Vagina (tissue), 2 donors: ENCODE measurements around the gene COL23A1. TPM values are rescaled to one million over a fixed set of nuclear protein-coding genes. Genes with fewer than 3 reads are reported as not detected.
A peak's percentile ranks its signal among the peaks of the same experiment; 100 is the strongest.

Experiments
- DNase-seq, 2 donors: peaks; one replicate each; pipeline ENCODE4 v3.0.0-alpha.2; 2017; ENCODE audit errors: extremely low spot score in 2 of 2
- H3K27ac ChIP-seq: fragments of 200-600 bp; sonication (generic); one replicate; pipeline ENCODE4 v1.5.1; 2019
- H3K27me3 ChIP-seq: fragments of 200-600 bp; sonication (generic); one replicate; pipeline ENCODE4 v1.5.1; 2019
- H3K36me3 ChIP-seq, 2 donors: fragments of 200-600 bp; sonication (generic); one replicate each; pipeline ENCODE4 v1.5.1; 2017 to 2019
- H3K4me1 ChIP-seq: fragments of 200-600 bp; sonication (generic); one replicate; pipeline ENCODE4 v1.5.1; 2019
- H3K4me3 ChIP-seq, 2 donors: fragments of 200-600 bp; sonication (generic); 1 replicate in 1 of 2; 2 replicates in 1 of 2; pipeline ENCODE4 v1.5.1; 2016 to 2019
- H3K9me3 ChIP-seq: fragments of 200-600 bp; sonication (generic); one replicate; pipeline ENCODE4 v1.5.1; 2019
- POLR2A ChIP-seq, 2 donors: fragments of 450-650 bp; IDR thresholded peaks; one replicate each; pipeline ENCODE4 v1.6.1; 2017; ENCODE audit warnings: antibody characterized with exemption in 2 of 2, mild to moderate bottlenecking in 2 of 2, moderate library complexity in 2 of 2
- POLR2AphosphoS5 ChIP-seq, 2 donors: sonication (generic); formaldehyde crosslinking; IDR thresholded peaks; one replicate each; pipeline ENCODE4 v1.9.0; 2017; ENCODE audit warnings: antibody characterized with exemption in 2 of 2, mild to moderate bottlenecking in 2 of 2, low read depth in 1 of 2; ENCODE audit not compliant: insufficient read depth in 1 of 2
- intact Hi-C: fragments of 100-400 bp; cut with DNase I; formaldehyde crosslinking; loops from one replicate; pipeline ENCODE4 v1.15.1; 2023
- total RNA-seq: library from RNA; depleted of rRNA; stranded (reverse); fragments of >200 nt; gene quantifications from one replicate; pipeline ENCODE4 v1.2.3, GENCODE V29; 2016
- TF ChIP-seq, protein P1 (sequence below), 3 experiments: fragments of 450-650 bp in 2 of 3; fragments of 200-600 bp in 1 of 3; sonication (generic) in 1 of 3; IDR thresholded peaks; one replicate each; pipeline ENCODE4 v1.5.1; 2017 to 2019; ENCODE audit warnings: antibody characterized with exemption in 3 of 3, mild to moderate bottlenecking in 2 of 3, moderate library complexity in 2 of 3

Gene COL23A1
- total RNA-seq, 1 donor from 2014 or later, result 3.7 TPM

DNA sequence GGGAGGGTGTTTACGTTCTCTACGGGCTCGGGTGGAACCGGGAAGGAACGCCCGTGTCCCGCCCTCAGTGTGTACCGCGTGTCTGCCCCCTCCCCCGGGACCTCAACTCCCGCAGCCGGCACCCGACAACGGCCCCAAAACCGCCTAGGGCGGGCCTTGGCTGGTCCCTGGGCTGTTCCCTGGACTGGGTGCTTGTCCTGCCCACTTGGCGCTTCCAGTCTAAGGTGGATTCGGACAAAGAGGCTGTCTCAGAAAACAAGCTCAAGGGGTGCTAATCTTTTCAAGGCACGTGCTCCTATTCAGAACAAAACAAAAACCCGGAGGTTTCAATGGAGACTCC is 37.0 kb upstream of the COL23A1 start:
- Histone ChIP-seq H3K27me3 (no peaks in the 10 kb centered on the region), H3K4me1 (peaks cover 32% of the 10 kb centered on the region), H3K36me3 (peaks cover 0 to 9% of the 10 kb centered on the region in 2 donors), H3K9me3 (no peaks in the 10 kb centered on the region), H3K27ac (peak overlapping the region; percentile 96), H3K4me3 (peak overlapping the region; percentile 87 to 89)
- DNase-seq, result no peak
- intact Hi-C loops, result no loop called here
- TF ChIP-seq, protein P1, sequence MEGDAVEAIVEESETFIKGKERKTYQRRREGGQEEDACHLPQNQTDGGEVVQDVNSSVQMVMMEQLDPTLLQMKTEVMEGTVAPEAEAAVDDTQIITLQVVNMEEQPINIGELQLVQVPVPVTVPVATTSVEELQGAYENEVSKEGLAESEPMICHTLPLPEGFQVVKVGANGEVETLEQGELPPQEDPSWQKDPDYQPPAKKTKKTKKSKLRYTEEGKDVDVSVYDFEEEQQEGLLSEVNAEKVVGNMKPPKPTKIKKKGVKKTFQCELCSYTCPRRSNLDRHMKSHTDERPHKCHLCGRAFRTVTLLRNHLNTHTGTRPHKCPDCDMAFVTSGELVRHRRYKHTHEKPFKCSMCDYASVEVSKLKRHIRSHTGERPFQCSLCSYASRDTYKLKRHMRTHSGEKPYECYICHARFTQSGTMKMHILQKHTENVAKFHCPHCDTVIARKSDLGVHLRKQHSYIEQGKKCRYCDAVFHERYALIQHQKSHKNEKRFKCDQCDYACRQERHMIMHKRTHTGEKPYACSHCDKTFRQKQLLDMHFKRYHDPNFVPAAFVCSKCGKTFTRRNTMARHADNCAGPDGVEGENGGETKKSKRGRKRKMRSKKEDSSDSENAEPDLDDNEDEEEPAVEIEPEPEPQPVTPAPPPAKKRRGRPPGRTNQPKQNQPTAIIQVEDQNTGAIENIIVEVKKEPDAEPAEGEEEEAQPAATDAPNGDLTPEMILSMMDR (IDR thresholded peaks at IDR 0.05), result no peak
- TF ChIP-seq POLR2A (IDR thresholded peaks at IDR 0.05), result no peak
- no peak for TF ChIP-seq POLR2AphosphoS5 (IDR thresholded peaks at IDR 0.05; ENCODE audit: insufficient read depth in 1 of 2, low read depth in 1 of 2)

- Histone ChIP-seq H3K4me1 (peaks cover 38% of the 10 kb centered on the region), H3K4me3 (peak within 1 kb of the TSS; percentile 87 to 89), H3K27ac (peak within 1 kb of the TSS; percentile 96), H3K9me3 (no peaks in the 10 kb centered on the region), H3K27me3 (no peaks in the 10 kb centered on the region), H3K36me3 (peaks cover 0 to 14% of the 10 kb centered on the region in 2 donors)
- intact Hi-C loops, result no loop called here
- TF ChIP-seq POLR2AphosphoS5 (IDR thresholded peaks at IDR 0.05; ENCODE audit: insufficient read depth in 1 of 2, low read depth in 1 of 2) (peak; percentile 83 to 91), POLR2A (IDR thresholded peaks at IDR 0.05) (peak in 1 of 2 donors; percentile 68)
- TF ChIP-seq, protein P1 (IDR thresholded peaks at IDR 0.05), result no peak
- DNase-seq, result peak in 1 of 2 donors; percentile 92
Measured at GRCh38 chr5:178626484-178627258, 36.5 kb upstream of the COL23A1 start, which contains the start of gene CLK4. TSS of gene CLK4 (minus strand) at chr5:178627050. CDS start at chr5:178623416, 3,634 bp downstream.

DNA sequence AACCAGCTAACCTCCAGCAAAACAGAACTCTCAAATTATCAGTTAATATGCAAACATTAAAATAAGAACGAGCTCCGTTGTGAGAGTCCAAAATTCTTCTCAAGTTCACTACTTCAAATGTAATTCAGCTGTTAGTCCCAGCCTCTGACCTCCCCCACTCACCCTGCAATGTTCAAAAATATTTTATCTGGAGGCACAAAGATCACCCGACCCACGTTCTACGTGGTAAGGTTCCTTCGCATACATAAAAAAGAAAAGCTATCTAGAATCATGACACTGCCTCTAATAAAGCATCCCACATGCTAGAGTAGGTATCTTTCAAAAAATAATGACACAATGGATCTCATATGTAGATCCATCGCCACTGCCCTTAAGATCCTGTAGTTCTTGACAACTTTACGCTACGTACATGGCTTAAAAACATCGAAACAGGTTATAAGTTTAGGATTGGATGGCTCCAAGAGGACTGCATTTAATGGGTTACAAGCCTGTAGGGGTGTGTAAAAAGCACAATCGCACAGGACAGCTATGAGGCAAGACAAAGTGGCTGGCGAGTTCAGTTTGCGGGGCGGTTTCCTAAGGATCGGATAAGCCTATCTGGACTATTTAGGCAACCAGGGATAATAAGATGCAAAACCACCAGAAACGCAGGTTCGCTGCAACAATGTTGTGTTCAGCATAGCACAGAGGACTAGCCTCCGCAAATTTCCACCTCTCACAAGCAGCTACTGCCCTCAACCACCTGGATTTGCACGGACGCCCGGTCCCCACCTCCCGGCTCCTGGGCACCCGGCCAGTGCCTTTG is 35.7 kb upstream of the COL23A1 start:
- TF ChIP-seq POLR2AphosphoS5 (IDR thresholded peaks at IDR 0.05; ENCODE audit: insufficient read depth in 1 of 2, low read depth in 1 of 2) (no peak), POLR2A (IDR thresholded peaks at IDR 0.05) (no peak)
- TF ChIP-seq, protein P1 (IDR thresholded peaks at IDR 0.05), result no peak
- Histone ChIP-seq H3K4me1 (peaks cover 42% of the 10 kb centered on the region), H3K36me3 (peaks cover 0 to 22% of the 10 kb centered on the region in 2 donors), H3K4me3 (peak overlapping the region; percentile 87 to 89), H3K27ac (peak overlapping the region; percentile 96), H3K9me3 (no peaks in the 10 kb centered on the region), H3K27me3 (no peaks in the 10 kb centered on the region)
- DNase-seq, result no peak
- intact Hi-C loops, result no loop called here

- Histone ChIP-seq H3K27me3 (no peaks in the 10 kb centered on the region), H3K27ac (peak overlapping the region; percentile 96), H3K4me1 (peaks cover 52% of the 10 kb centered on the region), H3K9me3 (no peaks in the 10 kb centered on the region), H3K4me3 (peak overlapping the region; percentile 87 to 89), H3K36me3 (peaks cover 0 to 32% of the 10 kb centered on the region in 2 donors)
- intact Hi-C loops, result no loop called here
- DNase-seq, result no peak
- TF ChIP-seq POLR2A (IDR thresholded peaks at IDR 0.05), result no peak
- no peak for TF ChIP-seq POLR2AphosphoS5 (IDR thresholded peaks at IDR 0.05; ENCODE audit: insufficient read depth in 1 of 2, low read depth in 1 of 2)
- TF ChIP-seq, protein P1 (IDR thresholded peaks at IDR 0.05), result no peak
Measured at GRCh38 chr5:178624631-178625546, 34.7 kb upstream of the COL23A1 start.
